ENCODE data around the gene ELK3. TPM values are rescaled to one million over a fixed set of nuclear protein-coding genes. Genes with fewer than 3 reads are reported as not detected.

Gene ELK3
- total and polyA plus RNA-seq, 12 donors: 6.6 to 33.6 (median 18.7) TPM

GRCh38 chr12:96156211-96156610 lies 38.0 kb upstream of the ELK3 start:
- no peaks in the 10 kb centered on the region for H3K27me3 ChIP-seq
- no peak for DNase-seq
- 80 to 90% (median 88%) methylated on average over 3 of the region's 3 CpGs for WGBS, 4 donors
- H3K27ac ChIP-seq: no peak overlapping the region
- H3K4me3 ChIP-seq: no peak overlapping the region
- no peaks in the 10 kb centered on the region for H3K9me3 ChIP-seq (replicated peaks in 1 of 3)
- H3K4me1 ChIP-seq (replicated peaks in 1 of 2): no peaks in the 10 kb centered on the region
- no peaks in the 10 kb centered on the region for H3K36me3 ChIP-seq (replicated peaks in 1 of 2)
- intact Hi-C loops (cut with DNase I): no loop called here
- TF ChIP-seq POLR2A (IDR thresholded peaks at IDR 0.05) (no peak), CTCF (IDR thresholded peaks at IDR 0.05) (no peak)

GRCh38 chr12:96157427-96157826 lies 36.7 kb upstream of the ELK3 start:
- H3K4me3 ChIP-seq: no peak overlapping the region
- H3K36me3 ChIP-seq (replicated peaks in 1 of 2): no peaks in the 10 kb centered on the region
- DNase-seq: no peak
- no peak for TF ChIP-seq POLR2A (IDR thresholded peaks at IDR 0.05)
- TF ChIP-seq CTCF (IDR thresholded peaks at IDR 0.05): no peak
- 93 to 96% (median 94%) methylated on average over 3 of the region's 3 CpGs for WGBS, 4 donors
- intact Hi-C loops (cut with DNase I): no loop called here
- H3K9me3 ChIP-seq (replicated peaks in 1 of 3): no peaks in the 10 kb centered on the region
- no peaks in the 10 kb centered on the region for H3K4me1 ChIP-seq (replicated peaks in 1 of 2)
- H3K27ac ChIP-seq: no peak overlapping the region
- no peaks in the 10 kb centered on the region for H3K27me3 ChIP-seq

GRCh38 chr12:96164951-96165811 lies 29.0 kb upstream of the ELK3 start:
- Histone ChIP-seq H3K27me3 (no peaks in the 10 kb centered on the region), H3K36me3 (replicated peaks in 1 of 2) (no peaks in the 10 kb centered on the region), H3K9me3 (replicated peaks in 1 of 3) (no peaks in the 10 kb centered on the region), H3K4me3 (no peak overlapping the region), H3K4me1 (replicated peaks in 1 of 2) (no peaks in the 10 kb centered on the region), H3K27ac (peak overlapping the region in 1 of 5 donors; percentile 60)
- 72 to 77% (median 74%) methylated on average over 14 of the region's 14 CpGs for whole genome bisulfite sequencing, 4 donors
- peak in 5 of 7 donors; percentile 25 to 68 (median 31) for DNase-seq
- intact Hi-C loops (cut with DNase I): no loop called here
- TF ChIP-seq CTCF (IDR thresholded peaks at IDR 0.05) (no peak), POLR2A (IDR thresholded peaks at IDR 0.05) (no peak)

- no peak for DNase-seq
- Histone ChIP-seq H3K27me3 (no peaks in the 10 kb centered on the region), H3K4me3 (no peak overlapping the region), H3K36me3 (replicated peaks in 1 of 2) (no peaks in the 10 kb centered on the region), H3K4me1 (replicated peaks in 1 of 2) (no peaks in the 10 kb centered on the region), H3K9me3 (replicated peaks in 1 of 3) (no peaks in the 10 kb centered on the region), H3K27ac (no peak overlapping the region)
- 61 to 87% (median 81%) methylated on average over 2 of the region's 2 CpGs for WGBS, 4 donors
- no peak for TF ChIP-seq CTCF (IDR thresholded peaks at IDR 0.05)
- TF ChIP-seq POLR2A (IDR thresholded peaks at IDR 0.05): no peak
- intact Hi-C loops (cut with DNase I): no loop called here
These were observed 27.4 kb upstream of the ELK3 start for GRCh38 chr12:96166765-96167164.

All from adrenal gland (tissue), 12 donors.